OCI-LY3 (cell line): ENCODE results near the gene MMP8.

Source experiments
- H2AFZ ChIP-seq: fragments of 200-600, 300-600 bp; shearing (Covaris generic); 2 replicates; pipeline ENCODE4 v1.6.0; 2014; ENCODE audit warnings: antibody characterized with exemption, low read depth, low read length
- H3K27ac ChIP-seq: fragments of 200-600, 300-600 bp; sonication (generic); 2 replicates; pipeline ENCODE4 v1.5.1; 2014; ENCODE audit warnings: mild to moderate bottlenecking, low read length, moderate library complexity, mixed read lengths
- H3K27me3 ChIP-seq: fragments of 200-600, 300-600 bp; sonication (generic); 2 replicates; pipeline ENCODE4 v1.6.1; 2014; ENCODE audit warnings: low read depth, low read length, mixed read lengths
- H3K36me3 ChIP-seq: fragments of 200-600, 300-600 bp; sonication (generic); replicated peaks from 2 replicates; pipeline ENCODE3; 2014; ENCODE audit warnings: low read depth, low read length, mixed read lengths
- H3K4me1 ChIP-seq: fragments of 300-600, 200-600 bp; sonication (generic); 2 replicates; pipeline ENCODE4 v1.6.1; 2014; ENCODE audit warnings: low read length, mixed read lengths
- H3K4me2 ChIP-seq: fragments of 200-600, 300-600 bp; sonication (generic); 2 replicates; pipeline ENCODE4 v1.6.1; 2014; ENCODE audit warnings: low read length, mixed read lengths
- H3K4me3 ChIP-seq: fragments of 300-600, 200-600 bp; sonication (generic); 2 replicates; pipeline ENCODE4 v1.5.1; 2014; ENCODE audit warnings: antibody characterized with exemption, mild to moderate bottlenecking, low read length, moderate library complexity
- H3K79me2 ChIP-seq: fragments of 300-600, 200-600 bp; shearing (Covaris generic); 2 replicates; pipeline ENCODE4 v1.6.1; 2014; ENCODE audit warnings: mild to moderate bottlenecking, low read length, mixed read lengths
- H3K9ac ChIP-seq: fragments of 300-600, 200-600 bp; shearing (Covaris generic); 2 replicates; pipeline ENCODE4 v1.6.0; 2014; ENCODE audit warnings: mild to moderate bottlenecking, low read length, moderate library complexity
- H3K9me3 ChIP-seq: fragments of 200-600, 300-600 bp; shearing (Covaris generic); 2 replicates; pipeline ENCODE4 v1.6.1; 2014; ENCODE audit warnings: low read length, mixed read lengths; ENCODE audit not compliant: insufficient read depth
- H4K20me1 ChIP-seq: fragments of 200-600, 300-600 bp; sonication (generic); 2 replicates; pipeline ENCODE4 v1.6.1; 2016; ENCODE audit warnings: low read length, mixed read lengths; ENCODE audit not compliant: insufficient read depth
- CTCF ChIP-seq: fragments of 200-600, 300-600 bp; sonication (generic); IDR thresholded peaks from 2 replicates; pipeline ENCODE4 v1.5.1; 2014; ENCODE audit warnings: antibody characterized with exemption, low read length, low read depth
- EZH2phosphoT487 ChIP-seq: fragments of 200-600 bp; shearing (Covaris generic); IDR thresholded peaks from 2 replicates; pipeline ENCODE4 v1.6.1; 2018; ENCODE audit warnings: antibody characterized with exemption, mixed run types, low read depth

MMP8 gene

GRCh38 chr11:102729849-102730815, 5.4 kb upstream of the MMP8 start:
- no peak overlapping the region for H3K27ac ChIP-seq
- no peak overlapping the region for H3K9ac ChIP-seq
- no peaks in the 10 kb centered on the region for H3K4me1 ChIP-seq
- no peaks in the 10 kb centered on the region for H3K36me3 ChIP-seq
- no peaks in the 10 kb centered on the region for H4K20me1 ChIP-seq
- TF ChIP-seq EZH2phosphoT487 (no peak), CTCF (no peak)
- H3K27me3 ChIP-seq, result peaks cover 6% of the 10 kb centered on the region; the same call in 1 of the 2 replicates
- H3K4me3 ChIP-seq, result no peak overlapping the region
- H3K4me2 ChIP-seq, result no peak overlapping the region
- H3K9me3 ChIP-seq, result no peaks in the 10 kb centered on the region
- H3K79me2 ChIP-seq, result no peaks in the 10 kb centered on the region
- no peak overlapping the region for H2AFZ ChIP-seq

GRCh38 chr11:102727890-102728289, 3.1 kb upstream of the MMP8 start:
- no peaks in the 10 kb centered on the region for H3K36me3 ChIP-seq
- no peaks in the 10 kb centered on the region for H4K20me1 ChIP-seq
- H3K9me3 ChIP-seq, result no peaks in the 10 kb centered on the region
- no peak overlapping the region for H3K27ac ChIP-seq
- H3K4me3 ChIP-seq, result no peak overlapping the region
- H3K4me2 ChIP-seq, result no peak overlapping the region
- H3K4me1 ChIP-seq, result no peaks in the 10 kb centered on the region
- H2AFZ ChIP-seq, result no peak overlapping the region
- TF ChIP-seq EZH2phosphoT487 (no peak), CTCF (no peak)
- H3K9ac ChIP-seq, result no peak overlapping the region
- no peaks in the 10 kb centered on the region for H3K79me2 ChIP-seq
- H3K27me3 ChIP-seq, result no peaks in the 10 kb centered on the region

- Histone ChIP-seq H3K36me3 (no peaks in the 10 kb centered on the region), H3K27me3 (no peaks in the 10 kb centered on the region), H4K20me1 (no peaks in the 10 kb centered on the region)
Observed at GRCh38 chr11:102722821-102723220, 1.9 kb downstream of the MMP8 start.

More at GRCh38 chr11:102722821-102723220, 1.9 kb downstream of the MMP8 start:
- Histone ChIP-seq H3K4me2 (no peak overlapping the region), H2AFZ (no peak overlapping the region), H3K27ac (no peak overlapping the region), H3K4me3 (no peak overlapping the region), H3K79me2 (no peaks in the 10 kb centered on the region), H3K9ac (no peak overlapping the region), H3K9me3 (no peaks in the 10 kb centered on the region), H3K4me1 (no peaks in the 10 kb centered on the region)
- TF ChIP-seq CTCF, result no peak
- TF ChIP-seq EZH2phosphoT487, result no peak
